Muscle of arm (tissue), 12 donors: Measurements from ENCODE around the gene CDC42EP5. TPM values are rescaled to one million over a fixed set of nuclear protein-coding genes. Genes with fewer than 3 reads are reported as not detected.
A peak's percentile ranks its signal among the peaks of the same experiment; 100 is the strongest.
"Not testable (repeated sequence)": the region's sequence is repeated elsewhere in the genome, so short reads cannot be mapped to it uniquely, and the experiment has no call there.

Experiments
- DNase-seq: peaks from one replicate; pipeline ENCODE4 v3.0.0-alpha.2; 2013
- polyA plus RNA-seq, 12 donors: library from polyadenylated mRNA; unstranded; fragments of 120-200 nt; gene quantifications; one replicate each; pipeline ENCODE4 v1.2.1, GENCODE V29; 2013; ENCODE audit not compliant: insufficient read length in 12 of 12

Gene CDC42EP5
- polyA plus RNA-seq, 12 donors, result 15.8 to 57.2 (median 29.4) TPM; not detected in 1

DNA sequence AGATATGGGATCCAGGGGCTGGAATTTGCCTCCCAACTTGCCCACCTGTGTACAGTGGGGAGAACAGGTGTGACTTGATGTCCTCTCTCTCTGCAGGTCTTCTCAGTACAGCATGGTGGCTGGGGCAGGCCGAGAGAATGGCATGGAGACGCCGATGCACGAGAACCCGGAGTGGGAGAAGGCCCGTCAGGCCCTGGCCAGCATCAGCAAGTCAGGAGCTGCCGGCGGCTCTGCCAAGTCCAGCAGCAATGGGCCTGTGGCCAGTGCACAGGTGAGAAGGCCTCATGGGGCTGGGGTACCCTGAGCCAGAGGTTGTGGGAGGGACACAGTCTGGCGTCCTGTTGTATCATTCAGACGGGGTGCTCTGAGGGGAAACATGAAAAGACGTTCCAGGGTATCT lies 21.1 kb downstream of the CDC42EP5 start:
- DNase-seq, result no peak

DNA sequence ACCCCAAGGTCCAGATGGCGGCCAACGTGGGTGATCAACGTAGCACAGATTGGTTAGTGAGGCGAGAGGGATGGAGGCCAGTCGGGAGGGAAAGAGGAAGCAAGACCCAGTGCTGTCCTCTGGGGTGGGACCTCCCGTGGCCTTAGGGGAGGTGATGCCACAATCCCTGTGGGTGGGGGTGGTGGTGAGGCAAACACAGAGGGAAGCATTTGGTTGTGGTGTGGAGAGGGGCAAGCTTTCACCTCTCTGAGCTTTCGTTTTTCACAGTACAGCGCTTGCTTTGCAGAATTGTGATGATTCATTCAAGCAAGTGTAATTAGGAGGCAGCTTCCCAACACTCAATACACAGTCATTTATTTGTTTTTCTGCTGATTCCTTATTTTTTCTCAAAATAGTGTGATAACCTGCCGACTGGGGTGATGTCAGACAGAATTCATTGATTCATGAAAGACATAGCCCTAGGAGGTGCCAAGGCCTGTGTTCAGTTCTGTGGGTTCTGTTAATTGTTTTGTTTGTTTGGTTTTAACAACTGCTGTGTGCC lies 21.7 kb downstream of the CDC42EP5 start:
- DNase-seq, result no peak

DNA sequence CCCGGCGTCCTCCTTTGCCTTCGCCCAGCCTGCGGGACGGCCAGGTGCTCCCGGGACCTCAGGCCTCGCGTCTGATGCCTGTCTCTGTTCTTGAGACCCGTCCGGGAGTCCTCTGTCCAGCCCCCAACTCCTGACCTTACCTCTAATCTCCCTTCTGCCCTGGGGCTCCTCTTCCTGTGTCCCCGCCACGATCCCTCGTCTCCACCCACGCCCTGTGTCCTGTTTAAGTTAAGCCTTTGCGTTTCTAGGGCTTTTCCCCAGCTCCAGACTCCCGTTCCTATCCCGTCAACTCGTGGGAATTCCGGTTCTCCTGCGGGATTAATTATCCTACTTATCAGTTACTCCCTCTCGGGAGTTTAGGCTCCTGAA lies 23.4 kb downstream of the CDC42EP5 start:
- no peak for DNase-seq

DNA sequence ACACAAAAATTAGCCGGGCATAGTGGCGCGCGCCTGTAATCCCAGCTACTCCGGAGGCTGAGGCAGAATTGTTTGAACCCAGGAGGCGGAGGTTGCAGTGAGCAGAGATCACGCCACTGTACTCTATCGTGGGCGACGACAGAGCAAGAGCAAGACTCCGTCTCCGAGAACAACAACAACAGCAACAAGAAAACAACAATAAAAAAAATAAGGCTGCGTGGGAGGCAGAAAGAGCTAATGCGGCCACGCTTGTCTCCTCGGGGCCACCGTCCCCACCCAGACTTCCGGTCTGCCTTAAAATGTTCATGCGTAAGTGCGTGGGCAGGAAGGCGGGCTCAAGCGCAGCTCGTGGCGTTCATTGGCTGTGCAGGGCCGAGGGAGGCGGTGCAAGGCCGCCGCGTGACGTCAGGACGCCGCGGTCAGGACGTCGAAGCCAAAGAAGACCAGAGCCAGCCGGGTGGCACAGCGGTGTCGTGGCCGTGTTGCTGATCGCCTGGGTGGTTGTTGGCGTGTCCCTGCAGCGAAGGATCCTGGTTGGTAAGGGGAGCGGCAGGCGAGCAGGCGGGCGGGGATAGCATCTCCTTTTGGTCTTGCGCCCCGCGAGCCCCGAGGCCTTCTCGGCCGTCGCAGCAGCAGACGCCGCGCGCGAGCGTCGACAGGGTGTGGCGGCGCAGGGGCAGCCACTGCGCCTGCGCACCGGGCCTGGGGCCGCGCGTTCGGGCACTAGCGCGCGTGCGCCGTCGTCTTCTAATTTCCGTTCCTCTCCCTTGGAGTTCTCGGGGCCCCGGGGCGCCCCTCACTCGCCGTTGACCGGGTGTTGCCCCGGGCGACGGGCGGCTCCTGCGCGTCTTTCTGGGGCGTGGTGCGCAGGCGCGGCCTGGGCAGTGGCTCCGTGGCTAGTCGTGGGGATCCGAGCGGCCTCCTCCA lies 24.1 kb downstream of the CDC42EP5 start, which contains the start of gene LENG8:
TSS of gene LENG8 (plus strand) at position 426 of the 927 bp plus-strand sequence. CDS start 2,146 bp downstream, outside the sequence.
- DNase-seq, result peak; percentile 99

DNA sequence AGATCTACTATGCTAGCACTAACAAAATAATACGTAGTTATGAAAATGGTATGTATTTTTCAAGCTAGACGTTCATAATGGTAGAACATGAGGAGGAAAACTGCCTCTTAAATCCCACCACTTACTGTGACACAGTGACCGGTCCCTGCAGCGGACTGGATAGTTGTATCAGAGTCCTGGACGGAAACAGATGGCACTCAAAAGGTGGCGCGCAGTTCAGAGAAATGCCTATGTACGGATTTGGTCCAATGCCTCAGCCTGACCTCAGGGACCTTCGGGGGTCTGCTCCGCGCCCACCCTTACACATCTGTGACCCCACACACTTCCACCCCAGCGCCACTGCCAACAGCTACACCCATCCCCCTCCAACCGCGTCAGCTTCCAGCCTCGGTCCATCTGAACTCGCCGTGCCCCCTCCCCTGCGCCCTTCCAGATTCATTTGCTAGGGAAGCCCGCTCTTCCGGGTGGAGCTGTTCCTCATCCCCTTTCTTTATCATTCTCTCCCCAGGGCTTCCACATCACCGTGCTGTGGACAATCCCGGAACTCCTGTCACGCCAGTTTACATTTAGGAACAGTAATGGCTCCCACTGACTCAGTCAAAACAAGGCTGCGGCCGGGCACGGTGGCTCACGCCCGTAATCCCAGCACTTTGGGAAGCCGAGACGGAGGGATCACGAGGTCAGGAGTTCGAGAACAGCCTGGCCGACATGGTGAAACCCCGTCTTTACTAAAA lies 24.9 kb downstream of the CDC42EP5 start:
- DNase-seq, result no peak

DNA sequence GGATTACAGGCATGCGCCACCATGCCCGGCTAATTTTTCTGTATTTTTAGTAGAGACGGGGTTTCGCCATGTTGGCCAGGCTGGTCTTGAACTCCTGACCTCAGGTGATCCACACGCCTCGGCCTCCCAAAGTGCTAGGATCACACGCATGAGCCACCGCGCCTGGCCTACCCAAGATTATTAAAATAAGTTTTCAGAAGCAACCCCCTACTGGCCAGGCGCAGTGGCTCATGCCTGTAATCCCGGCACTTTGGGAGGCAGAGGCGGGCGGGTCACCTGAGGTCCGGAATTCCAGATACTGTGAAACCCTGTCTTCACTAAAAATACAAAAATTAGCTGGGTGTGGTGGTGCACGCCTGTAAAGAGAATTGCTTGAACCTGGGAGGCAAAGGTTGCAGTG lies 26.7 kb downstream of the CDC42EP5 start:
- DNase-seq, result not testable (repeated sequence)

DNA sequence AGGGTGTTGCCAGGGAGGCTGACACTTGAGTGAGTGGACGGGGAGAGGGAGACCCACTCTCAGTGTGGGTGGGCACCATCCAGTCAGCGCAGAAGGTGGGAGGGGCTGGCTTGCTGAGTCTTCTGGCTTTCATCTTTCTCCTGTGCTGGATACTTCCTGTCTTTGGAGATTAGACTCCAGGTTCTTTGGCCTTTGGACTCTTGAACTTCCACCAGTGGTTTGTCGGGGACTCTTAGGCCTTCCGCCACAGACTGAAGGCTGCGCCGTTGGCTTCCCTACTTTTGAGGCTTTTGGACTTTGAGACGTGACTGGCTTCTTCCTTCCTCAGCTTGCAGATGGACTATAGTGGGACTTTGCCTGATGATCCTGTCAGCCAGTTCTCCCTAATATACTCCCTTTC lies 28.4 kb downstream of the CDC42EP5 start:
- DNase-seq, result no peak

DNA sequence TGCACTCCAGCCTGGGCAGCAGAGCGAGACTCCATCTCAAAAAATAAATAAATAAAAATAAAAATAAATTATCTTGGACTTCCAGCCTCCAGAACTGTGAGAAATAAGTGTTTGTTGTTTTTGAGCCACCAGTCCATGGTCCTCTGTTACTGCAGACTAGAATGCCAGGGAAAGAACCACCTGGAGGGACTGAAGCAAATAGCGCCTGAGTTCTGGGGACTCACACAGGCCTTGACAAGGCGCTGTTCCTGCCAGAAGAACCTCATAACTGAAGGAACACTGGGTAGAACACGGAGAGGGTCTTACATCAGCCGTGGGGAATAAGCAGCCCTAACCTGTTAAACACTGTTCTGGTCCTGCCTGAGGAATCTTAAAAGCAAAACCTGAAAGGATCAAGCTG lies 32.5 kb downstream of the CDC42EP5 start:
- no peak for DNase-seq

DNA sequence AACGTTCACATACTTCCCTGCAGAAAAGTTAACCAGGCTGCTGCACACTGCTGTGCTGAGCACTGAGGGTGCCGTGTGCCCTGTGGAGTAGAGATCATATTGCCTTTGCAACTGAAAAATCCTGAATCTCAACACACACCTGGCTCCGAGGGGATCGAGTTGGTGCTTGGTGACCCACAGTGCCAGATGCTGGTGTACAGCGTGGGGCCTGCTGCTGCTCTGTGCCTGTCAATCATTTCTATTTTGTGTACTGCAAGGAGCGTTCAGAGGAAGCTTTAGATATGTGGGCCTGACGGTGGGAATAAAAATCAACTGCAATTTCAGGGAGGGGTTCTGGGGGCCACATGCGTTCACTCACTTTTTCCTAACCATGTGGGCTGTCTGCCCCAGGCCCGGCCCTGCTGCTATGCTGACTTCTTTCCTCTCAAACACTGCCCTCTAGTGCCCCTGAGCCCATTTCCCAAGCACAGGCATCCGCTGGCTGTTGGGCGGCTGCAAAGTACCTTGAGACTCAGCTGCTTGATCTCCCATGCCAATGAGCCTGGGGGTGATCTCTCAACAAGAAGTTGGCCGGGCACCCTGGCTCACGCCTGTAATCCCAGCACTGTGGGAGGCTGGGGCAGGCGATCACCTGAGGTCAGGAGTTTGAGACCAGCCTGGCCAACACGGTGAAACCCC lies 33.8 kb downstream of the CDC42EP5 start:
- DNase-seq, result no peak

DNA sequence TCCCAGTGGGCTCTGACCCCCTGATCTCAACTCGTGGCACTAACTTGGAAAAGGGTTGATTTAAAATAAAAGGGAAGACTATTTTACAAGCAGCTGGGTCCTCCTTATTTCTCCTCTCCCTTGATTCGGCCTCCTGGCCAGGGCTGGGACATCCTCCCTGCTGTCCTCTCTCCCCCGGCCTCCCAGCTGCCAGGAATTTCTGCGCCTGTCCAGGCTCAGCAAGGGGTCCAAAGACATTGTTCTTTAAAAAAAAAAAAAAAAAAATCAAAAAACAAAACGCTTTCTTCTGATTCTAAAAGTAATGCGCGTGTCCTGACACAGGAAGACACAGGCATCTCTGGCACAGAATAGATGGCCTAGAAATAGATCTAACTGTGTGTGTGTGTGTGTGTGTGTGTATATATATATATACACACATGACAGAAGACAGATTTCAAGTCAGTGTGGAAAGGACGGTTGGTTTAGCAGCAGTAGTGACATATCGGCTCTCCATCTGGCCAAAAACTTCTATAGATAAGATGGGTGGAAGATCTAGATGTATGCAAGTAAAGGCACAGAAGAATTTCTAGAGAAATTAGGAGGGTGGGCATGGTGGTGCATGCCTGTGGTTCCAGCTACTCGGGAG lies 36.4 kb downstream of the CDC42EP5 start:
- no peak for DNase-seq

DNA sequence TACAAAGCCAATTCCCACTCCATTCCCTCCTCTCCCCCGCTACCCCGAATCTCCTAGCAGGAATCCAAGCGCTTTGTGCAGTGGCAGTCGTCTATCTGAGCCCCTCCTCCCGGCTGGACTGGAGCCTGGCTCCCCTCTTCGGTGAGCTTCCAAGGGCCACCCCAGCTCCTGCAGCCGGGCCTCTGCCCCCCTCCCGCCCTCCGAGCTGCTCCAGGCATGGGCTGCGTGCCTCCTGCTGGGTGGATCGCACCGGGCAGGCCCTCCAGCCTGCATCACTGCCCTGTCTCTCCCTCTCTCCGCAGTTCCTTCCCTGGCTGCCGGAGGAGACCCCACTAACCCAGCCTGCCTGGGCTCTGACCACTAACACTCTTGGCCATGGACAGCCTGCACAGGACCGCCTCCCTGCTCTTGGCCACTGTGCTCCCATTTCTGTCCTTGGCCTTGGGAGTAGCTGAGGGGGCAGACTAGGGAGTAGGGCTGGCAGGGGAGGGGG lies 37.0 kb downstream of the CDC42EP5 start:
- DNase-seq, result no peak

DNA sequence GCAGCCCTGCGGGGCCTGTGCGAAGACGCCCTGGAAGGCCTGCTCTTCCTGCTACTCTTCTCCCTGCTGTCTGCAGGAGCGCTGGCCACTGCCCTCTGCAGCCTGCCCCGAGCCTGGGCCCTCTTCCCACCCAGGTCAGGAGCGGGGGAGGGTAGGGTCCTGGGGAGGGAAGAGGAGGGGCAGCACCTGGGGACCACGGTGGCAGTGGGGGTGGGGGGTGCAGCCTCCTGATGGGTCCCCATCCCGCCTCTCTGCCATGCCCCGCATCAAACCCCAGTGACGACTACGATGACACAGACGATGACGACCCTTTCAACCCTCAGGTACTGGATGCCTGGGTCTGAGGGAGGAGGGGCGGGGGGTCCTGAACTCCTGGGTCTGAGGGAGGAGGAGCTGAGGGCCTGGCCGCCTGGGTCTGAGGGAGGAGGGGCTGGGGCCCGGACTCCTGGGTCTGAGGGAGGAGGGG lies 37.5 kb downstream of the CDC42EP5 start:
- DNase-seq, result no peak

DNA sequence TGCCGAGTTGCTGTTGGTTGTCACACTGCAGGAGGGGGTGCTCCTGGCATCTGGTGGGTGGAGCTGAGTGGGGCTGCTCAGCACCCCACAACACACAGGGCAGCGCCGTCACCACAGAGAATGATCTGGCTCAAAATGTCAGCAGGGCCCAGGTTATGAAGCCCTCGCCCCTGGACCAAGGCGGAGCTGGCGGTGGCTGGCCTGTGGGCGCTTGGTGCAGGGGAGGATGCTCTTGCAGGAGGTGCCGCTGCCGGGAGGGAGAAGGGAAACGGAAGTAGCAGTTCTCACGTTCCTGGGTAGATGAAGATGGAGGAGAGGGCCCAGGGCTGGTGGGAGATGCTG lies 38.3 kb downstream of the CDC42EP5 start:
- DNase-seq, result no peak

DNA sequence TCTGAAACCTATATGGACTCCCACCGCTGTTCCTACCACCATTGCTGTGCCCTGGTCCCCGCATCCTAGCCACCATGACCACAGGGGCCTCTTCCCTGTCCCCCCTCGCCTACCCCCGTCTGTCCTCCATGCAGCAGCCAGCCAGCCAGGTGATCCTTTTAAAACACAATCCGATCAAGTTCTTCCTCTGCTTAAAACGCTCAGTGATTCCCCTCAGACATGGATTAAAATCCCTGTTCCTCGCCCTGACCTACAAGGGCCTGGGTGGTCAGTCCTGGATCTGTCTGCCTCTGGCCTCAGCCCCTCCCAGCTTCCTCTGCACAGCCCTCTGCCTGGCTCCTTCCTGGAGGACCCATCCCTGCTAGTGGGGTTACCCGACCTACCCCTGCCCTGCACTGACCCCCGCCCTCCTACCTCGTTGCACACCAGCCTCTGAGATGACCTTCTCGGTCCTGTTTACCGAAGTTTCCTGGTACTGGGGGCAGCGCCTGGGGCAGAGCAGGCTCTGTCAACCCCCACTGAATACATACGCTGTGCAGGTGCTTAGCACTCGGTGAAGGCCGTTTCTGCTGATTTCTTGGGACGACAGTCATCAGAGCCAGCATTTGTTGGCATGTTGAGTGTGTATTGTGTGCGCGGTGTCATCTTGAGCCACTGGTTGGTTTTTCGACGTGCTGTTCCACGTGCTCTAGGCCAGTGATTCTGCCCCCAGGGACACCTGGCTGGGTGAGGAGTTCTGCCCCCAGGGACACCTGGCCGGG lies 38.8 kb downstream of the CDC42EP5 start:
- no peak for DNase-seq

DNA sequence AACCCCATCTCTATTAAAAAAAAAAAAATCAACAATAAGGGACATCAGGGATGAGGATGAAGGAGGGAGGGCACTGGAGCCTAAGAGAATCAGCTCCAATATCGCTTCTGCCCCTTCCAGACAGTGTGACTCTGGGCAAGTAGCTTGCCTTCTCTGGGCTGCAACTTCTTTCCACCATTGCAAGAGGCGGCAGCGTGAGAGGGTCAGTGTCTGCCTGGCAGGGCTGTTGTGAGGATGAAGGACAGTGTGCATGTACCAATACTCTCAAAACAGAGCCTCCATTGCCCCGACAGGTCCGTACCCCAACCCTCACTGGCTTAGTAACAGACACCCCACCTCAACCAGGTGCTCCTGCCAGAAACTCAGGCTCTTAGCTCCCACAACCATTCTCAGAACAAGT lies 39.4 kb downstream of the CDC42EP5 start:
- no peak for DNase-seq

DNA sequence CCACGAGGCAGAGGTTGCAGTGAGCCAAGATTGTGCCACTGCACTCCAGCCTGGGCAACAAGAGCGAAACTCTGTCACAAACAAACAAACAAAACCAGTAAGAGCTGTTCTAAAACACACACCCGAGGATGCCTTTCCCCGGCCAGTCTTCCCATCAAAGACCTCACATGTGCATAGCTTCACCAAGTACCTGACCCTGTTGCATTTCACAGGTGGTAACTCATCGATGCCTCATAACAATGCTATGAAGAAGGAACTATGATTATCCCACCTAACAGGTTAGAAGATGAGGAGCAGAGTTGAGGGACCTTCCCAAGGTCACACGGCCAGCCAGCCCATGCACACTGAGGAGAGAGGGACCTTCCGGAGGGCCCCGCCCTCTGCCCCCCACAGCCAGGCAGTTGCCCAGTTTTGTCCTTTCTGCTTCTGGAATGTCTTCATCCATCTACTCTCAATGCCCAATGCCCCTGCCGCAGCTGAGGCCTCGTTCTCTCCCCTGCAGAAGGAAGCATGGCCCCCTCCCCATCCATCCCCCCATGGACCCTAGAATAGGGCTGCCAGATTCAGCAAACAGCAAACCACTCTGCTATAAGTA lies 40.9 kb downstream of the CDC42EP5 start:
- DNase-seq, result no peak

DNA sequence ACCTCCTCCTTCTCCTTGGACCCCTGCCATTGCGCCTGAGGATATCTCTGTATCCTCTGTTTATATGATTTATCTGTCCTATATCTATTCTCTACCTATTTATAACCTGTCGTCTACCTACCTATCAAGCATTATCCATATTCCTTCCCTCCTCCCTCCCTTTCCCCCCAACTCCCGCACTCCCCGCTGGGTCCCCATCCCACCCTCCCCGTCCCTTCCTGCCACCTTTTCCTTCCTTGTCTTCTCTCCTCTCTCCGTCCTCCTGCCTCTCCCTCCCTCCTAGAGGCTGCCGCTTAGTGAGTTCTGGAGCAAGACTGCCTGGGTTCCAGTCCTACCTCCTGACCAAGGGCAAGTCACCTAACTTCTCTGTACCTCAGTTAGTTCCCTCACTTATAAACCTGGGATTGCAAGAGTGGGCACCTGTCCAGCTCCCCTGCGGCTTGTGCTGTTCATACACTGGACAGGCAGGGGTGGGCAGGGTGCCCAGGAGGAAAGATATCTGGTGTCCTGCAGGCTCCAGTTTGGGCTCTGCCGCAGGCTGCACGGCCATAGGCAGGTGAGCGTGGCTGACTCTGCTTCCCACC lies 41.7 kb downstream of the CDC42EP5 start:
- DNase-seq, result no peak

DNA sequence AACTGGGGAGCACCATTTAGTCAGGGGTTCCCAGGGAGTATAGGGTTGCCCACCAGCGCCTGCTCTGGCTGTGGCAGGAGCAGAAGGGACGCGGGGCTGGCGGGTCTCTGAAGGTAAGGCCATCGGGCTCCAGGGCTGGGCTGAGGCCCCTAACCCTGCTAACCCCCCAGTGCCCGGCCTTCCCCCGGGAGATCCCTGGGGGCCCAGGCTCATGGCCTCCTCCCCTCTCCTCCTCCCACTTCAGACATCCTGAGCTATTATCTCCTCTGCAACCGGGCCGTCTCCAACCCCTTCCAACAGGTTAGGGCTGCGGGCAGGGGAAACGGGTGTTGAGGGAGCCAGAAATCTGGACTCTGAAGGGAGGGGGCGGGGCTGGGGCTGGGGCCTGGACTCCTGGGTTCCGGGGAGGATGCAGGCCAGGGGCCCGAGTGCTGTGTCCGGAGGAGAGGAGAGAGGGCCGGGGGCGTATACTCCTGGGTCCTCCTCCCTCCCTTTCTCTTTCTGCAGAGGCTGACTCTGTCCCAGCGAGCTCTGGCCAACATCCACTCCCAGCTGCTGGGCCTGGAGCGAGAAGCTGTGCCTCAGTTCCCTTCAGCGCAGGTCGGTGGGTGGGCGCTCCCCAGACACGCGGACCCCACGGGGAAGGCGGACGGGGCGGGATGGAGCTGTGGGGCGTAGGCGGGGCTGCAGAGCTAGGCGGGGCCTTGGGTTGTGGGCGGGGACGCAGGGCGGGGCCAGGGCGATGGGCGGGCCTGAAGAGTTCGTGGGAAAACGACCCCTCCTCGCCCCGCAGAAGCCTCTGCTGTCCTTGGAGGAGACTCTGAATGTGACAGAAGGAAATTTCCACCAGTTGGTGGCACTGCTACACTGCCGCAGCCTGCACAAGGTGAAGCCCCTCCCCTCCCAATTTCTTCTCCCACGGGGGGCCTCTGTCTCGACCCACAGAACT lies 42.5 kb downstream of the CDC42EP5 start:
- peak; percentile 59 for DNase-seq
